ENCODE results near the gene NCF2. TPM values are rescaled to one million over a fixed set of nuclear protein-coding genes. Genes with fewer than 3 reads are reported as not detected.

NCF2 gene
- total RNA-seq, 2 donors from 2014 or later: 0.55 TPM; not detected in 1

DNA sequence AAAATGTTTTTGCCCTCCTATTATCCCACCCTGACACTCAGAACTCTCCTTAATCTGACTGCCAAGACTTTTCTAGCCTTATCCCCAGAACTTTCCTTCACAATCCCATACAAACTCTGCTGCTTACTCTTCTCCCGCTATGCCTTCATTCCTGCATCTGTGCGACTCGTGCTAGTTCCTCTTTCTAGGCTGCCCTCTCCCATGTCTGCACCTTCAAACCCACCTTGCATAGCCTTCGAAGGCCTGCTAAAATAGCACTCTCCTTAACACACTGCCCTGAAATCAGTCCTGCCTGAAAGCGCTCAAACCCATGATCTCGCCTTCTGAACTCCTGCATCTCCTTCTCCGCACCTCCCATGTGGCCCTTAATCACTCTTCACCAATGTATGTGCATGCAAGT, 2.5 kb upstream of the NCF2 start:
- Mint-ChIP-seq H3K36me3 (ENCODE audit: low read depth) (no peaks in the 10 kb centered on the region), H3K4me3 (no peak overlapping the region), H3K27ac (no peak overlapping the region), H3K4me1 (peaks cover 19% of the 10 kb centered on the region), H3K9me3 (no peaks in the 10 kb centered on the region), H3K27me3 (ENCODE audit: insufficient read depth) (no peaks in the 10 kb centered on the region)
- Histone ChIP-seq H3K4me1 (ENCODE audit: control insufficient read depth, insufficient read depth, low read length) (peaks cover 3% of the 10 kb centered on the region), H3K9me3 (ENCODE audit: control insufficient read depth, low read length) (no peaks in the 10 kb centered on the region), H3K27me3 (ENCODE audit: control insufficient read depth, insufficient read depth, low read length, poor library complexity, severe bottlenecking) (no peaks in the 10 kb centered on the region), H3K4me3 (ENCODE audit: low read length) (no peak overlapping the region), H3K9ac (ENCODE audit: extremely low read depth, low read length, poor library complexity, severe bottlenecking) (no peak overlapping the region), H3K27ac (ENCODE audit: low read depth, low read length) (no peak overlapping the region), H3K36me3 (ENCODE audit: control insufficient read depth, insufficient read depth, low read length) (no peaks in the 10 kb centered on the region)
- TF ChIP-seq, protein P1, sequence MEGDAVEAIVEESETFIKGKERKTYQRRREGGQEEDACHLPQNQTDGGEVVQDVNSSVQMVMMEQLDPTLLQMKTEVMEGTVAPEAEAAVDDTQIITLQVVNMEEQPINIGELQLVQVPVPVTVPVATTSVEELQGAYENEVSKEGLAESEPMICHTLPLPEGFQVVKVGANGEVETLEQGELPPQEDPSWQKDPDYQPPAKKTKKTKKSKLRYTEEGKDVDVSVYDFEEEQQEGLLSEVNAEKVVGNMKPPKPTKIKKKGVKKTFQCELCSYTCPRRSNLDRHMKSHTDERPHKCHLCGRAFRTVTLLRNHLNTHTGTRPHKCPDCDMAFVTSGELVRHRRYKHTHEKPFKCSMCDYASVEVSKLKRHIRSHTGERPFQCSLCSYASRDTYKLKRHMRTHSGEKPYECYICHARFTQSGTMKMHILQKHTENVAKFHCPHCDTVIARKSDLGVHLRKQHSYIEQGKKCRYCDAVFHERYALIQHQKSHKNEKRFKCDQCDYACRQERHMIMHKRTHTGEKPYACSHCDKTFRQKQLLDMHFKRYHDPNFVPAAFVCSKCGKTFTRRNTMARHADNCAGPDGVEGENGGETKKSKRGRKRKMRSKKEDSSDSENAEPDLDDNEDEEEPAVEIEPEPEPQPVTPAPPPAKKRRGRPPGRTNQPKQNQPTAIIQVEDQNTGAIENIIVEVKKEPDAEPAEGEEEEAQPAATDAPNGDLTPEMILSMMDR (conservative IDR thresholded peaks at IDR 0.05): no peak
- no peak for DNase-seq
- 87 to 98% methylated on average over 7 of the region's 7 CpGs for WGBS, 2 experiments (ENCODE audit: insufficient coverage in 1 of 2, insufficient read length in 1 of 2)

DNA sequence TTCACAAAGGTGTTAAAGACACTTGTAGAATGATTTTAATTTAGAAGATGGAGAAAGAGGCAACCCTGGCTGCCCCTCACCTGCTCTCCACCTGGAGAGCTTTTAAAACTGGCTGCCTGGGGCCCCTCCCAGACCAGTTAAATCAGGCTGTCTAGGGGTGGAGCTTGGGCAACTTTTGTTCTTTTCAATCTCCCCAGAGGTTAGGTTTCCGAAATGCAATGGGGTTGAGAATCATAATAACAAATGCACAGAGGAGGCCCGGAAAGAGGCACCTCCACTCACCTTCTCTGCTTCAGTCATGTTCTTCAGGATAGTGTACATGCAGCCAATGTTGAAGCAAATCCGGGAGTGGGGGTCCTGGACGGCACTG, 400 bp downstream of the NCF2 start:
- H3K36me3 Mint-ChIP-seq (ENCODE audit: low read depth): no peaks in the 10 kb centered on the region
- no peak for DNase-seq
- H3K27ac Mint-ChIP-seq: no peak overlapping the region
- H3K9ac ChIP-seq (ENCODE audit: extremely low read depth, low read length, poor library complexity, severe bottlenecking): no peak overlapping the region
- TF ChIP-seq, protein P1 (conservative IDR thresholded peaks at IDR 0.05): no peak
- peaks cover 3% of the 10 kb centered on the region for H3K4me1 ChIP-seq (ENCODE audit: control insufficient read depth, insufficient read depth, low read length)
- no peaks in the 10 kb centered on the region for H3K36me3 ChIP-seq (ENCODE audit: control insufficient read depth, insufficient read depth, low read length)
- no peak overlapping the region for H3K4me3 ChIP-seq (ENCODE audit: low read length)
- no peaks in the 10 kb centered on the region for H3K9me3 Mint-ChIP-seq
- no peak overlapping the region for H3K4me3 Mint-ChIP-seq
- no peaks in the 10 kb centered on the region for H3K27me3 ChIP-seq (ENCODE audit: control insufficient read depth, insufficient read depth, low read length, poor library complexity, severe bottlenecking)
- H3K9me3 ChIP-seq (ENCODE audit: control insufficient read depth, low read length): no peaks in the 10 kb centered on the region
- 88 to 100% methylated on average over 2 to 4 of the region's 4 CpGs for WGBS, 2 experiments (ENCODE audit: insufficient coverage in 1 of 2, insufficient read length in 1 of 2)
- no peaks in the 10 kb centered on the region for H3K27me3 Mint-ChIP-seq (ENCODE audit: insufficient read depth)
- H3K4me1 Mint-ChIP-seq: peaks cover 19% of the 10 kb centered on the region
- no peak overlapping the region for H3K27ac ChIP-seq (ENCODE audit: low read depth, low read length)

DNA sequence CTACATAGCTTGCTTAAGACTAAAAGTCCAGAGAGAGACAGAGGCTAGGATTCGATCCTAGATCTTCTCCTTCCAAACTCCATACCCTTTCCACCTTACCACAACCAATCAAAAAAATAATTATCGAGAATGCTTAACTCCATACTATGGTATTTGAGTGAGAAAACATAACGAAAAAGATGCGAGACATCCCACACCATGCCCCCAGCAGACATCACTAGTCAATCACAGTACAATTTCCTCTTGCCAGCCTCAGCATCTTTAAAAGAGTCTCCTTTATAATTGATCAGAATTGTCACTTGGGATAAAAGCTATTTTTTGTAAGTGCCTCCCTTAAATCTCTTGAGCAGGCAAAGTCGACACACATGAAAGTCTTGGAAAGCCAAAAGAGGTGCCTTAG, 875 bp downstream of the NCF2 start:
- Mint-ChIP-seq H3K4me1 (peaks cover 19% of the 10 kb centered on the region), H3K27ac (no peak overlapping the region), H3K9me3 (no peaks in the 10 kb centered on the region), H3K4me3 (no peak overlapping the region), H3K27me3 (ENCODE audit: insufficient read depth) (no peaks in the 10 kb centered on the region), H3K36me3 (ENCODE audit: low read depth) (no peaks in the 10 kb centered on the region)
- DNase-seq: no peak
- no peak overlapping the region for H3K27ac ChIP-seq (ENCODE audit: low read depth, low read length)
- WGBS, 2 experiments (ENCODE audit: insufficient coverage in 1 of 2, insufficient read length in 1 of 2): 81 to 93% methylated on average over 1 to 4 of the region's 5 CpGs
- TF ChIP-seq, protein P1 (conservative IDR thresholded peaks at IDR 0.05): no peak
- no peak overlapping the region for H3K9ac ChIP-seq (ENCODE audit: extremely low read depth, low read length, poor library complexity, severe bottlenecking)
- no peak overlapping the region for H3K4me3 ChIP-seq (ENCODE audit: low read length)
- no peaks in the 10 kb centered on the region for H3K9me3 ChIP-seq (ENCODE audit: control insufficient read depth, low read length)
- peaks cover 3% of the 10 kb centered on the region for H3K4me1 ChIP-seq (ENCODE audit: control insufficient read depth, insufficient read depth, low read length)
- no peaks in the 10 kb centered on the region for H3K27me3 ChIP-seq (ENCODE audit: control insufficient read depth, insufficient read depth, low read length, poor library complexity, severe bottlenecking)
- H3K36me3 ChIP-seq (ENCODE audit: control insufficient read depth, insufficient read depth, low read length): no peaks in the 10 kb centered on the region
